Sigmoid colon (tissue), 7 donors: ENCODE results near the gene LRRC47. TPM values are rescaled to one million over a fixed set of nuclear protein-coding genes. Genes with fewer than 3 reads are reported as not detected.

ENCODE experiments used
- DNase-seq: peaks from one replicate; pipeline ENCODE4 v3.0.0-alpha.2; 2019
- H3K27ac ChIP-seq, 4 donors: fragments of 200-600 bp; sonication (generic); one replicate each; pipeline ENCODE4 v1.5.1; 2016 to 2019; ENCODE audit warnings: mild to moderate bottlenecking in 1 of 4
- H3K27me3 ChIP-seq, 3 donors: fragments of 200-600 bp; sonication (generic); one replicate each; pipeline ENCODE4 v1.5.1; 2019; ENCODE audit warnings: mild to moderate bottlenecking in 1 of 3
- H3K36me3 ChIP-seq, 4 donors: fragments of 200-600 bp; sonication (generic); one replicate each; pipeline ENCODE4 v1.5.1; 2016 to 2019
- H3K4me1 ChIP-seq, 4 donors: fragments of 200-600 bp; sonication (generic); one replicate each; pipeline ENCODE4 v1.5.1; 2017 to 2019
- H3K4me3 ChIP-seq, 4 donors: fragments of 200-600 bp; sonication (generic); one replicate each; pipeline ENCODE4 v1.5.1; 2017 to 2019; ENCODE audit warnings: mild to moderate bottlenecking in 2 of 4, moderate library complexity in 1 of 4
- H3K9me3 ChIP-seq, 4 donors: fragments of 200-600 bp in 3 of 4; sonication (generic) in 3 of 4; one replicate each; pipeline versions ENCODE4 v1.5.1 to v1.6.1; 2013 to 2019
- EP300 ChIP-seq, 4 donors: sonication (generic); formaldehyde crosslinking; IDR thresholded peaks; one replicate each; pipeline ENCODE4 v1.6.1; 2017; ENCODE audit warnings: antibody characterized with exemption in 4 of 4
- POLR2A ChIP-seq, 2 donors: fragments of 450-650 bp; IDR thresholded peaks; one replicate each; pipeline ENCODE4 v1.6.1; 2016; ENCODE audit warnings: antibody characterized with exemption in 2 of 2, mild to moderate bottlenecking in 2 of 2, moderate library complexity in 2 of 2
- POLR2AphosphoS5 ChIP-seq, 4 donors: sonication (generic); formaldehyde crosslinking; IDR thresholded peaks; one replicate each; pipeline ENCODE4 v1.6.1; 2017; ENCODE audit warnings: antibody characterized with exemption in 4 of 4
- WGBS, 2 donors: extraction: QIAGEN DNeasy Blood & Tissue Kit; methylation state at CpG; one replicate each; pipeline ENCODE4 v1.1.7; 2013; 5-methylcytosine and 5-hydroxymethylcytosine counted together
- intact Hi-C: fragments of 100-400 bp; cut with DNase I; formaldehyde crosslinking; loops from one replicate; pipeline ENCODE4 v1.15.1; 2023
- polyA plus RNA-seq, 3 donors: library from polyadenylated mRNA; stranded (reverse); fragments of 200-250 nt; gene quantifications; one replicate each; pipeline ENCODE4 v1.2.3, GENCODE V29; 2013
- total RNA-seq, 4 donors: library from RNA; depleted of rRNA; stranded (reverse); fragments of >200 nt; gene quantifications; one replicate each; pipeline ENCODE4 v1.1.0, GENCODE V29; 2016
- TF ChIP-seq, protein P1 (sequence below), 4 experiments: fragments of 450-650 bp in 3 of 4; fragments of 200-600 bp in 1 of 4; IDR thresholded peaks; one replicate each; pipeline ENCODE4 v1.5.1; 2016 to 2019; ENCODE audit warnings: antibody characterized with exemption in 4 of 4, mild to moderate bottlenecking in 3 of 4, moderate library complexity in 2 of 4
- donor health status: healthy with polysubstance abuse.
- donor health status: Bipolar disorder and iron deficiency.
- donor health status: healthy.

LRRC47 gene
- total and polyA plus RNA-seq, 7 donors: 11.4 to 36.4 (median 26.7) TPM

GRCh38 chr1:3773572-3774275 is 22.6 kb downstream of the LRRC47 start:
- Histone ChIP-seq H3K4me3 (peak overlapping the region in 1 of 4 donors; percentile 86), H3K36me3 (peaks cover 0 to 6% (median 0%) of the 10 kb centered on the region in 4 donors), H3K4me1 (peaks cover 0 to 39% (median 32%) of the 10 kb centered on the region in 4 donors), H3K9me3 (no peaks in the 10 kb centered on the region), H3K27ac (peak overlapping the region; percentile 68 to 89 (median 84)), H3K27me3 (no peaks in the 10 kb centered on the region)
- no peak for DNase-seq
- 74 to 83% methylated on average over 16 of the region's 16 CpGs for WGBS, 2 donors
- intact Hi-C loops: loop anchor here (2.0 kb wide), 2 partner anchors 23 to 27 kb away; partner anchors contain the start of gene LRRC47
- TF ChIP-seq EP300 (IDR thresholded peaks at IDR 0.05): no peak
- TF ChIP-seq POLR2A (IDR thresholded peaks at IDR 0.05): no peak
- TF ChIP-seq POLR2AphosphoS5 (IDR thresholded peaks at IDR 0.05): no peak
- TF ChIP-seq, protein P1, sequence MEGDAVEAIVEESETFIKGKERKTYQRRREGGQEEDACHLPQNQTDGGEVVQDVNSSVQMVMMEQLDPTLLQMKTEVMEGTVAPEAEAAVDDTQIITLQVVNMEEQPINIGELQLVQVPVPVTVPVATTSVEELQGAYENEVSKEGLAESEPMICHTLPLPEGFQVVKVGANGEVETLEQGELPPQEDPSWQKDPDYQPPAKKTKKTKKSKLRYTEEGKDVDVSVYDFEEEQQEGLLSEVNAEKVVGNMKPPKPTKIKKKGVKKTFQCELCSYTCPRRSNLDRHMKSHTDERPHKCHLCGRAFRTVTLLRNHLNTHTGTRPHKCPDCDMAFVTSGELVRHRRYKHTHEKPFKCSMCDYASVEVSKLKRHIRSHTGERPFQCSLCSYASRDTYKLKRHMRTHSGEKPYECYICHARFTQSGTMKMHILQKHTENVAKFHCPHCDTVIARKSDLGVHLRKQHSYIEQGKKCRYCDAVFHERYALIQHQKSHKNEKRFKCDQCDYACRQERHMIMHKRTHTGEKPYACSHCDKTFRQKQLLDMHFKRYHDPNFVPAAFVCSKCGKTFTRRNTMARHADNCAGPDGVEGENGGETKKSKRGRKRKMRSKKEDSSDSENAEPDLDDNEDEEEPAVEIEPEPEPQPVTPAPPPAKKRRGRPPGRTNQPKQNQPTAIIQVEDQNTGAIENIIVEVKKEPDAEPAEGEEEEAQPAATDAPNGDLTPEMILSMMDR (IDR thresholded peaks at IDR 0.05): no peak

GRCh38 chr1:3772715-3773571 is 23.4 kb downstream of the LRRC47 start, which contains the start of gene SMIM1:
SMIM1 (plus strand) TSS chr1:3772749; CDS start chr1:3775374, 2,625 bp downstream.
- intact Hi-C loops: loop anchor here (2.0 kb wide), 2 partner anchors 24 to 26 kb away; partner anchors contain the start of gene LRRC47
- no peaks in the 10 kb centered on the region for H3K36me3 ChIP-seq
- peaks cover 0 to 39% (median 32%) of the 10 kb centered on the region in 4 donors for H3K4me1 ChIP-seq
- 5 to 13% methylated on average over 55 of the region's 55 CpGs for WGBS, 2 donors
- H3K27me3 ChIP-seq: no peaks in the 10 kb centered on the region
- DNase-seq: peak; percentile 74
- peak within 1 kb of the TSS; percentile 68 to 89 (median 84) for H3K27ac ChIP-seq
- peak within 1 kb of the TSS; percentile 47 to 86 (median 68) for H3K4me3 ChIP-seq
- no peak for TF ChIP-seq EP300 (IDR thresholded peaks at IDR 0.05)
- TF ChIP-seq POLR2A (IDR thresholded peaks at IDR 0.05): no peak
- TF ChIP-seq, protein P1 (IDR thresholded peaks at IDR 0.05): no peak
- peak in 1 of 4 donors; percentile 30 for TF ChIP-seq POLR2AphosphoS5 (IDR thresholded peaks at IDR 0.05)
- no peaks in the 10 kb centered on the region for H3K9me3 ChIP-seq

GRCh38 chr1:3772027-3772714 is 24.1 kb downstream of the LRRC47 start:
- Histone ChIP-seq H3K27ac (peak overlapping the region; percentile 68 to 89 (median 84)), H3K4me3 (peak overlapping the region; percentile 47 to 86 (median 68)), H3K36me3 (no peaks in the 10 kb centered on the region), H3K4me1 (peaks cover 0 to 39% (median 32%) of the 10 kb centered on the region in 4 donors), H3K9me3 (no peaks in the 10 kb centered on the region), H3K27me3 (no peaks in the 10 kb centered on the region)
- WGBS, 2 donors: 1 to 2% methylated on average over 61 of the region's 61 CpGs
- DNase-seq: peak; percentile 97
- TF ChIP-seq, protein P1 (IDR thresholded peaks at IDR 0.05): no peak
- TF ChIP-seq POLR2AphosphoS5 (IDR thresholded peaks at IDR 0.05): peak; percentile 46 to 68 (median 54)
- intact Hi-C loops: loop anchor here (2.0 kb wide), 2 partner anchors 25 kb away; partner anchors contain the start of gene LRRC47
